K562 (cell line): ENCODE measurements around the gene YPEL5.

Source experiments
- ELK1 ChIP-seq: sonication (generic); formaldehyde crosslinking; IDR thresholded peaks from 2 replicates; pipeline ENCODE4 v1.8.1; 2022; ENCODE audit warnings: missing genetic modification reagents
- EZH2 ChIP-seq: IDR thresholded peaks from 2 replicates; pipeline ENCODE4 v1.6.1; 2012; ENCODE audit warnings: low read depth, mild to moderate bottlenecking, inconsistent platforms, low read length, borderline replicate concordance
- HDAC6 ChIP-seq: IDR thresholded peaks from 2 replicates; pipeline ENCODE4 v1.6.1; 2012; ENCODE audit warnings: low read depth, mild to moderate bottlenecking, control low read depth, inconsistent platforms, low read length, moderate library complexity
- HOMEZ ChIP-seq: fragments of 250-450 bp; sonication (Bioruptor Pico); IDR thresholded peaks from 2 replicates; pipeline ENCODE4 v1.4.0; 2020; ENCODE audit warnings: mild to moderate bottlenecking, moderate library complexity
- JUN ChIP-seq, 2 experiments: sonication (generic) in 1 of 2; formaldehyde crosslinking in 1 of 2; IDR thresholded peaks; 2 replicates each; pipeline versions ENCODE4 v1.6.1 to v1.8.0; 2012 to 2022; ENCODE audit warnings: borderline replicate concordance in 2 of 2, mild to moderate bottlenecking in 2 of 2, improper control_type of control experiment in 1 of 2, low read depth in 1 of 2, low read length in 1 of 2, missing genetic modification reagents in 1 of 2
- NKRF ChIP-seq: fragments of 450-650 bp; IDR thresholded peaks from 2 replicates; pipeline ENCODE4 v1.6.1; 2016; ENCODE audit warnings: borderline replicate concordance
- POU5F1 ChIP-seq: fragments of 150-350 bp; IDR thresholded peaks from 2 replicates; pipeline ENCODE4 v1.6.1; 2014; ENCODE audit warnings: borderline replicate concordance, low read length, low read depth, mild to moderate bottlenecking; ENCODE audit not compliant: partially characterized antibody
- RAD21 ChIP-seq, 2 experiments: fragments of 250-450 bp in 1 of 2; fragments of 450-650 bp in 1 of 2; sonication (Bioruptor Pico) in 1 of 2; formaldehyde crosslinking in 1 of 2; IDR thresholded peaks in 1 of 2; conservative IDR thresholded peaks in 1 of 2; 2 replicates each; pipeline versions ENCODE4 v1.4.0 to v1.8.0; 2020 to 2022; ENCODE audit warnings: mild to moderate bottlenecking in 2 of 2, moderate library complexity in 1 of 2
- SIX5 ChIP-seq, 2 experiments: IDR thresholded peaks; 2 replicates each; pipeline ENCODE4 v1.6.1; 2011; ENCODE audit warnings: low read length in 2 of 2, borderline replicate concordance in 1 of 2, low read depth in 1 of 2, mild to moderate bottlenecking in 1 of 2, moderate library complexity in 1 of 2; ENCODE audit not compliant: insufficient read depth in 1 of 2
- SMARCC2 ChIP-seq: fragments of 450-650 bp; IDR thresholded peaks from 2 replicates; pipeline ENCODE4 v1.6.1; 2017; ENCODE audit warnings: antibody characterized with exemption, moderate library complexity, mild to moderate bottlenecking, low read depth
- ZNF140 ChIP-seq: fragments of 250-450 bp; sonication (Bioruptor Pico); IDR thresholded peaks from 2 replicates; pipeline ENCODE4 v1.8.0; 2021; ENCODE audit warnings: moderate library complexity, mild to moderate bottlenecking, inconsistent platforms
- ZNF263 ChIP-seq: sonication (generic); formaldehyde crosslinking; IDR thresholded peaks from 2 replicates; pipeline ENCODE4 v1.8.0; 2022; ENCODE audit warnings: mild to moderate bottlenecking, missing genetic modification reagents, borderline replicate concordance
- ZNF274 ChIP-seq: IDR thresholded peaks from 2 replicates; pipeline ENCODE4 v1.6.1; 2011; ENCODE audit warnings: low read depth, mild to moderate bottlenecking, low read length, moderate library complexity, borderline replicate concordance
- ZZZ3 ChIP-seq: fragments of 450-650 bp; IDR thresholded peaks from 2 replicates; pipeline ENCODE4 v1.6.1; 2016; ENCODE audit warnings: antibody characterized with exemption, mild to moderate bottlenecking, moderate library complexity

DNA sequence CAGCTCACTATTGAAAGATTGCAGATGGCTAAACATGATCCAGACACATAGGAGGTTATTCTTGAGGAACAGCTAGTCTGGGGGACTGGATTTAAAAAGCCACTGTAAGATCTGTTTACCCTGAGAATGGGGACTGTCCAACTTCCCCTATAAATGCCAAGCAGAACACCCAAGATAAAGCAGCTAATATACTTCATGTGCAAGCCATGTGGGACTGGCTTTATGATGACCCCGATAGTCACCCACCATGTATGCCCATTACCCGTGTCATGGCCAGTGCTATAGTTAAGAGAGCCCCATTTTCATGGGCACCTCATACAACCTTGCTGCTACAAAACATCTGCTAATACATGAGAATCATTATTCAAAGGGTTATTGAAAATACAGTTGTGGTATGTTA, 16.0 kb downstream of the YPEL5 start:
- TF ChIP-seq JUN (IDR thresholded peaks at IDR 0.05; ENCODE audit: borderline replicate concordance, low read depth, low read length), result no peak
- TF ChIP-seq JUN (CRISPR knock-in tag; IDR thresholded peaks at IDR 0.05; ENCODE audit: borderline replicate concordance), result no peak
- no peak for TF ChIP-seq HOMEZ (CRISPR knock-in tag)
- TF ChIP-seq RAD21 (CRISPR knock-in tag; conservative IDR thresholded peaks at IDR 0.05 in 1 of 2, IDR thresholded peaks at IDR 0.05 in 1 of 2), result no peak
- no peak for TF ChIP-seq ZNF140 (CRISPR knock-in tag)
- no peak for TF ChIP-seq SMARCC2
- TF ChIP-seq NKRF, result no peak
- TF ChIP-seq ZNF274, result no peak
- no peak for TF ChIP-seq ZZZ3
- TF ChIP-seq ZNF263, result no peak
- TF ChIP-seq HDAC6, result no peak
- no peak for TF ChIP-seq POU5F1
- TF ChIP-seq SIX5 (IDR thresholded peaks at IDR 0.05; ENCODE audit: borderline replicate concordance in 1 of 2, insufficient read depth in 1 of 2, low read depth in 1 of 2, low read length in 2 of 2), result no peak
- no peak for TF ChIP-seq ELK1 (CRISPR knock-in tag)
- no peak for TF ChIP-seq EZH2
